HG02884 (cell line): ENCODE results near the gene FMN1.
"Not testable (repeated sequence)": the region's sequence is repeated elsewhere in the genome, so short reads cannot be mapped to it uniquely, and the experiment has no call there.

Source experiments
- ATAC-seq: cut with Tn5 transposase; IDR thresholded peaks from one replicate; pipeline ENCODE4 v1.9.1; 2021; ENCODE audit warnings: mild to moderate bottlenecking, moderate library complexity; ENCODE audit not compliant: unreplicated experiment

Gene FMN1

GRCh38 chr15:33098094-33099058 lies 96.1 kb downstream of the FMN1 start:
- no peak for ATAC-seq

- no peak for ATAC-seq
Measured at GRCh38 chr15:33096134-33096533, 98.4 kb downstream of the FMN1 start.

GRCh38 chr15:33095641-33096040 lies 98.9 kb downstream of the FMN1 start:
- no peak for ATAC-seq

GRCh38 chr15:33094336-33094735 lies 100.2 kb downstream of the FMN1 start:
- ATAC-seq = no peak

GRCh38 chr15:33093222-33093621 lies 101.3 kb downstream of the FMN1 start:
- ATAC-seq = no peak

- no peak for ATAC-seq
Measured at GRCh38 chr15:33091983-33092693, 102.4 kb downstream of the FMN1 start.

GRCh38 chr15:33089878-33090757 lies 104.4 kb downstream of the FMN1 start:
- no peak for ATAC-seq

- ATAC-seq = no peak
Measured at GRCh38 chr15:33089165-33089877, 105.2 kb downstream of the FMN1 start.

GRCh38 chr15:33086500-33087121 lies 107.9 kb downstream of the FMN1 start:
- ATAC-seq = no peak

- ATAC-seq = no peak
Measured at GRCh38 chr15:33084661-33085060, 109.9 kb downstream of the FMN1 start.

- no peak for ATAC-seq
Measured at GRCh38 chr15:33083232-33084081, 111.1 kb downstream of the FMN1 start.

GRCh38 chr15:33080006-33080405 lies 114.5 kb downstream of the FMN1 start:
- ATAC-seq = no peak

GRCh38 chr15:33078607-33079006 lies 115.9 kb downstream of the FMN1 start:
- ATAC-seq = no peak

GRCh38 chr15:33076937-33077336 lies 117.6 kb downstream of the FMN1 start:
- no peak for ATAC-seq

- no peak for ATAC-seq
Measured at GRCh38 chr15:33074942-33075341, 119.6 kb downstream of the FMN1 start.

- no peak for ATAC-seq
Measured at GRCh38 chr15:33074212-33074611, 120.3 kb downstream of the FMN1 start.

GRCh38 chr15:33071451-33071850 lies 123.1 kb downstream of the FMN1 start:
- ATAC-seq = no peak

GRCh38 chr15:33069903-33070302 lies 124.6 kb downstream of the FMN1 start:
- not testable (repeated sequence) for ATAC-seq

GRCh38 chr15:33069161-33069560 lies 125.4 kb downstream of the FMN1 start:
- no peak for ATAC-seq
